Measurements from ENCODE around the gene FBXO17. TPM values are rescaled to one million over a fixed set of nuclear protein-coding genes. Genes with fewer than 3 reads are reported as not detected.

The FBXO17 gene
- total and polyA plus RNA-seq, 2 of the 13 experiments (the other 11 are each of a cell fraction or from before 2014, with no cell fraction given), result 22.1 to 58.7 TPM

DNA sequence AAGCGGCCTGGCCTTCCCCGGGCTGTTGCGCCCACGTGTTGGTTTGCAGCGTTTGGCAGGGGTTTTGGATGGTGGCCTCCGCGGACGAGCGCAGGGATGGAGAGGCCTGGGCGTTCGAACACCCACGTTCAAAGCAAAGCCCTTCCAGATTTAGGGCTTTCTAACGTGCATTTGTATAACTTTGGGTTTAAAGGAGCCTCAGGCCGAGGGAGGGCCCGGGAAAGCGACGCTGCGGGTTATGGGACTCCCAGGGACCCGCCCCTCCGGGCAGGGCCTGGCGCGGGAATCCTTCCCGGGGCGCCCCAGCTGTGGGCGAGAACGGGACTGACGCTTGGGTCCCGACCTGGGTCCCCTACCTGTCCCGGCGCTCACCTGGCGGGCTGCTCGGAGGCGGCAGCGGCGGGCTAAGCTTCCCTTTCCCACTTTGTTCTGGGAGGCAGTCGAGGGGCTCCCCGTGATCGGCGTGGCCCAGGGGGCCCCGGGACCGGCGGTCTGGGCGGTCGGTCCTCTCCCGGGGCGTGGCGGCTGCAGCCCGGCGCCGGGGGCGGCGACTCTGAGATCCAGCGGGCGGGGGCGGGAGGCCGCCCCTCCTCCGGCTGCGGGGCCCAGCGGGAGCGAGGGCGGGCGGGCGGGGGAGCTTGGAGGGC, at the start of gene FBXO17 (continued):
- TF ChIP-seq, protein P1, sequence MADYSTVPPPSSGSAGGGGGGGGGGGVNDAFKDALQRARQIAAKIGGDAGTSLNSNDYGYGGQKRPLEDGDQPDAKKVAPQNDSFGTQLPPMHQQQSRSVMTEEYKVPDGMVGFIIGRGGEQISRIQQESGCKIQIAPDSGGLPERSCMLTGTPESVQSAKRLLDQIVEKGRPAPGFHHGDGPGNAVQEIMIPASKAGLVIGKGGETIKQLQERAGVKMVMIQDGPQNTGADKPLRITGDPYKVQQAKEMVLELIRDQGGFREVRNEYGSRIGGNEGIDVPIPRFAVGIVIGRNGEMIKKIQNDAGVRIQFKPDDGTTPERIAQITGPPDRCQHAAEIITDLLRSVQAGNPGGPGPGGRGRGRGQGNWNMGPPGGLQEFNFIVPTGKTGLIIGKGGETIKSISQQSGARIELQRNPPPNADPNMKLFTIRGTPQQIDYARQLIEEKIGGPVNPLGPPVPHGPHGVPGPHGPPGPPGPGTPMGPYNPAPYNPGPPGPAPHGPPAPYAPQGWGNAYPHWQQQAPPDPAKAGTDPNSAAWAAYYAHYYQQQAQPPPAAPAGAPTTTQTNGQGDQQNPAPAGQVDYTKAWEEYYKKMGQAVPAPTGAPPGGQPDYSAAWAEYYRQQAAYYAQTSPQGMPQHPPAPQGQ (CRISPR knock-in tag; IDR thresholded peaks at IDR 0.05; ENCODE audit: borderline replicate concordance), result no peak
- TF ChIP-seq ELF4 (CRISPR knock-in tag; IDR thresholded peaks at IDR 0.05; ENCODE audit: borderline replicate concordance) (no peak), SMAD1 (CRISPR knock-in tag; IDR thresholded peaks at IDR 0.05; ENCODE audit: borderline replicate concordance, low read depth) (no peak), ZNF550 (CRISPR knock-in tag; IDR thresholded peaks at IDR 0.05; ENCODE audit: borderline replicate concordance) (no peak), ZNF556 (CRISPR knock-in tag; IDR thresholded peaks at IDR 0.05; ENCODE audit: borderline replicate concordance) (no peak), ISX (CRISPR knock-in tag; conservative IDR thresholded peaks at IDR 0.05) (no peak), RBM22 (optimal IDR thresholded peaks at IDR 0.05; ENCODE audit: low read length) (no peak), ZNF781 (CRISPR knock-in tag; IDR thresholded peaks at IDR 0.05; ENCODE audit: borderline replicate concordance, not compliant biosample characterization) (peak; percentile 56), KLF13 (CRISPR knock-in tag; IDR thresholded peaks at IDR 0.05) (no peak)
- TF ChIP-seq, protein P2, sequence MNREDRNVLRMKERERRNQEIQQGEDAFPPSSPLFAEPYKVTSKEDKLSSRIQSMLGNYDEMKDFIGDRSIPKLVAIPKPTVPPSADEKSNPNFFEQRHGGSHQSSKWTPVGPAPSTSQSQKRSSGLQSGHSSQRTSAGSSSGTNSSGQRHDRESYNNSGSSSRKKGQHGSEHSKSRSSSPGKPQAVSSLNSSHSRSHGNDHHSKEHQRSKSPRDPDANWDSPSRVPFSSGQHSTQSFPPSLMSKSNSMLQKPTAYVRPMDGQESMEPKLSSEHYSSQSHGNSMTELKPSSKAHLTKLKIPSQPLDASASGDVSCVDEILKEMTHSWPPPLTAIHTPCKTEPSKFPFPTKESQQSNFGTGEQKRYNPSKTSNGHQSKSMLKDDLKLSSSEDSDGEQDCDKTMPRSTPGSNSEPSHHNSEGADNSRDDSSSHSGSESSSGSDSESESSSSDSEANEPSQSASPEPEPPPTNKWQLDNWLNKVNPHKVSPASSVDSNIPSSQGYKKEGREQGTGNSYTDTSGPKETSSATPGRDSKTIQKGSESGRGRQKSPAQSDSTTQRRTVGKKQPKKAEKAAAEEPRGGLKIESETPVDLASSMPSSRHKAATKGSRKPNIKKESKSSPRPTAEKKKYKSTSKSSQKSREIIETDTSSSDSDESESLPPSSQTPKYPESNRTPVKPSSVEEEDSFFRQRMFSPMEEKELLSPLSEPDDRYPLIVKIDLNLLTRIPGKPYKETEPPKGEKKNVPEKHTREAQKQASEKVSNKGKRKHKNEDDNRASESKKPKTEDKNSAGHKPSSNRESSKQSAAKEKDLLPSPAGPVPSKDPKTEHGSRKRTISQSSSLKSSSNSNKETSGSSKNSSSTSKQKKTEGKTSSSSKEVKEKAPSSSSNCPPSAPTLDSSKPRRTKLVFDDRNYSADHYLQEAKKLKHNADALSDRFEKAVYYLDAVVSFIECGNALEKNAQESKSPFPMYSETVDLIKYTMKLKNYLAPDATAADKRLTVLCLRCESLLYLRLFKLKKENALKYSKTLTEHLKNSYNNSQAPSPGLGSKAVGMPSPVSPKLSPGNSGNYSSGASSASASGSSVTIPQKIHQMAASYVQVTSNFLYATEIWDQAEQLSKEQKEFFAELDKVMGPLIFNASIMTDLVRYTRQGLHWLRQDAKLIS (CRISPR knock-in tag; IDR thresholded peaks at IDR 0.05), result no peak
- TF ChIP-seq, protein P3, sequence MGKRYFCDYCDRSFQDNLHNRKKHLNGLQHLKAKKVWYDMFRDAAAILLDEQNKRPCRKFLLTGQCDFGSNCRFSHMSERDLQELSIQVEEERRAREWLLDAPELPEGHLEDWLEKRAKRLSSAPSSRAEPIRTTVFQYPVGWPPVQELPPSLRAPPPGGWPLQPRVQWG (CRISPR knock-in tag; IDR thresholded peaks at IDR 0.05; ENCODE audit: borderline replicate concordance, low read depth), result no peak
- TF ChIP-seq, protein P4, sequence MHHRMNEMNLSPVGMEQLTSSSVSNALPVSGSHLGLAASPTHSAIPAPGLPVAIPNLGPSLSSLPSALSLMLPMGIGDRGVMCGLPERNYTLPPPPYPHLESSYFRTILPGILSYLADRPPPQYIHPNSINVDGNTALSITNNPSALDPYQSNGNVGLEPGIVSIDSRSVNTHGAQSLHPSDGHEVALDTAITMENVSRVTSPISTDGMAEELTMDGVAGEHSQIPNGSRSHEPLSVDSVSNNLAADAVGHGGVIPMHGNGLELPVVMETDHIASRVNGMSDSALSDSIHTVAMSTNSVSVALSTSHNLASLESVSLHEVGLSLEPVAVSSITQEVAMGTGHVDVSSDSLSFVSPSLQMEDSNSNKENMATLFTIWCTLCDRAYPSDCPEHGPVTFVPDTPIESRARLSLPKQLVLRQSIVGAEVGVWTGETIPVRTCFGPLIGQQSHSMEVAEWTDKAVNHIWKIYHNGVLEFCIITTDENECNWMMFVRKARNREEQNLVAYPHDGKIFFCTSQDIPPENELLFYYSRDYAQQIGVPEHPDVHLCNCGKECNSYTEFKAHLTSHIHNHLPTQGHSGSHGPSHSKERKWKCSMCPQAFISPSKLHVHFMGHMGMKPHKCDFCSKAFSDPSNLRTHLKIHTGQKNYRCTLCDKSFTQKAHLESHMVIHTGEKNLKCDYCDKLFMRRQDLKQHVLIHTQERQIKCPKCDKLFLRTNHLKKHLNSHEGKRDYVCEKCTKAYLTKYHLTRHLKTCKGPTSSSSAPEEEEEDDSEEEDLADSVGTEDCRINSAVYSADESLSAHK (CRISPR knock-in tag; IDR thresholded peaks at IDR 0.05; ENCODE audit: borderline replicate concordance), result no peak
- TF ChIP-seq, protein P5, sequence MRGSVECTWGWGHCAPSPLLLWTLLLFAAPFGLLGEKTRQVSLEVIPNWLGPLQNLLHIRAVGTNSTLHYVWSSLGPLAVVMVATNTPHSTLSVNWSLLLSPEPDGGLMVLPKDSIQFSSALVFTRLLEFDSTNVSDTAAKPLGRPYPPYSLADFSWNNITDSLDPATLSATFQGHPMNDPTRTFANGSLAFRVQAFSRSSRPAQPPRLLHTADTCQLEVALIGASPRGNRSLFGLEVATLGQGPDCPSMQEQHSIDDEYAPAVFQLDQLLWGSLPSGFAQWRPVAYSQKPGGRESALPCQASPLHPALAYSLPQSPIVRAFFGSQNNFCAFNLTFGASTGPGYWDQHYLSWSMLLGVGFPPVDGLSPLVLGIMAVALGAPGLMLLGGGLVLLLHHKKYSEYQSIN (CRISPR knock-in tag; IDR thresholded peaks at IDR 0.05; ENCODE audit: borderline replicate concordance), result no peak
- TF ChIP-seq, protein P6, sequence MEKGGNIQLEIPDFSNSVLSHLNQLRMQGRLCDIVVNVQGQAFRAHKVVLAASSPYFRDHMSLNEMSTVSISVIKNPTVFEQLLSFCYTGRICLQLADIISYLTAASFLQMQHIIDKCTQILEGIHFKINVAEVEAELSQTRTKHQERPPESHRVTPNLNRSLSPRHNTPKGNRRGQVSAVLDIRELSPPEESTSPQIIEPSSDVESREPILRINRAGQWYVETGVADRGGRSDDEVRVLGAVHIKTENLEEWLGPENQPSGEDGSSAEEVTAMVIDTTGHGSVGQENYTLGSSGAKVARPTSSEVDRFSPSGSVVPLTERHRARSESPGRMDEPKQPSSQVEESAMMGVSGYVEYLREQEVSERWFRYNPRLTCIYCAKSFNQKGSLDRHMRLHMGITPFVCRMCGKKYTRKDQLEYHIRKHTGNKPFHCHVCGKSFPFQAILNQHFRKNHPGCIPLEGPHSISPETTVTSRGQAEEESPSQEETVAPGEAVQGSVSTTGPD (CRISPR knock-in tag; IDR thresholded peaks at IDR 0.05), result no peak
